Stimulated activated CD8-positive, alpha-beta memory T cell treated with anti-CD3 and anti-CD28 coated beads, Interleukin-12 subunit alpha, Interleukin-12 subunit beta, amount 100 ng/mL, for 4 hours (primary cell): ENCODE data around the gene SLC9A9.
"Not testable (repeated sequence)": the region's sequence is repeated elsewhere in the genome, so short reads cannot be mapped to it uniquely, and the experiment has no call there.

ENCODE experiments used
- DNase-seq: peaks from one replicate; pipeline ENCODE4 v3.0.0-alpha.2; 2020; ENCODE audit warnings: low read depth

Gene SLC9A9

GRCh38 chr3:143551761-143552160 lies 296.5 kb downstream of the SLC9A9 start:
- DNase-seq = no peak

GRCh38 chr3:143548861-143549497 lies 299.3 kb downstream of the SLC9A9 start:
- no peak for DNase-seq

GRCh38 chr3:143548393-143548792 lies 299.9 kb downstream of the SLC9A9 start:
- no peak for DNase-seq

GRCh38 chr3:143538577-143538981 lies 309.7 kb downstream of the SLC9A9 start:
- DNase-seq = no peak

GRCh38 chr3:143538061-143538460 lies 310.2 kb downstream of the SLC9A9 start:
- no peak for DNase-seq

- no peak for DNase-seq
These were observed 311.3 kb downstream of the SLC9A9 start for GRCh38 chr3:143536817-143537535.

- DNase-seq = no peak
These were observed 312.1 kb downstream of the SLC9A9 start for GRCh38 chr3:143535994-143536784.

GRCh38 chr3:143533391-143533790 lies 314.9 kb downstream of the SLC9A9 start:
- DNase-seq = no peak

- DNase-seq = no peak
These were observed 316.2 kb downstream of the SLC9A9 start for GRCh38 chr3:143532091-143532490.

GRCh38 chr3:143531101-143531500 lies 317.2 kb downstream of the SLC9A9 start:
- no peak for DNase-seq

- DNase-seq = no peak
These were observed 318.5 kb downstream of the SLC9A9 start for GRCh38 chr3:143529798-143530197.

- no peak for DNase-seq
These were observed 319.2 kb downstream of the SLC9A9 start for GRCh38 chr3:143529018-143529478.

- DNase-seq = no peak
These were observed 322.2 kb downstream of the SLC9A9 start for GRCh38 chr3:143526011-143526545.

GRCh38 chr3:143525408-143525807 lies 322.9 kb downstream of the SLC9A9 start:
- no peak for DNase-seq

GRCh38 chr3:143521803-143522202 lies 326.5 kb downstream of the SLC9A9 start:
- no peak for DNase-seq

GRCh38 chr3:143517131-143517530 lies 331.1 kb downstream of the SLC9A9 start:
- DNase-seq = not testable (repeated sequence)

GRCh38 chr3:143514874-143515273 lies 333.4 kb downstream of the SLC9A9 start:
- DNase-seq = no peak

- DNase-seq = no peak
These were observed 334.2 kb downstream of the SLC9A9 start for GRCh38 chr3:143514109-143514508.

- DNase-seq = no peak
These were observed 336.9 kb downstream of the SLC9A9 start for GRCh38 chr3:143511174-143511879.

- no peak for DNase-seq
These were observed 337.7 kb downstream of the SLC9A9 start for GRCh38 chr3:143510601-143511000.

- no peak for DNase-seq
These were observed 340.3 kb downstream of the SLC9A9 start for GRCh38 chr3:143507735-143508580.
